Measurements from ENCODE around the gene REC8.

Gene REC8

DNA sequence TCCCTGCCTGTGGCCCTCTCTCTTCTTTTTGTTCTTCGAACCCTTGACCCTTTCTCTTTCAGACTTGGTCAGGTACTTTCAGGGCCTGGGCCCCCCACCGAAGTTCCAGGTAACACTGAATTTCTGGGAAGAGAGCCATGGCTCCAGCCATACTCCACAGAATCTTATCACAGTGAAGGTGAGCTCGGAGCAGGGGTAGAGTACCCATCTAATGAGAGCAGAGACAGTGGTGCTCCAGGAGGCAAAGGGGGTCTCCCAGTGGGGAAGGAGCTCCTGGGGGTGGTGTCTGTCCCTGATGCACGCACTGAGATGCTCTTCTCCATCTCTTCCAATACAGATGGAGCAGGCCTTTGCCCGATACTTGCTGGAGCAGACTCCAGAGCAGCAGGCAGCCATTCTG is 6.1 kb upstream of the REC8 start:
- TF ChIP-seq, protein P1, sequence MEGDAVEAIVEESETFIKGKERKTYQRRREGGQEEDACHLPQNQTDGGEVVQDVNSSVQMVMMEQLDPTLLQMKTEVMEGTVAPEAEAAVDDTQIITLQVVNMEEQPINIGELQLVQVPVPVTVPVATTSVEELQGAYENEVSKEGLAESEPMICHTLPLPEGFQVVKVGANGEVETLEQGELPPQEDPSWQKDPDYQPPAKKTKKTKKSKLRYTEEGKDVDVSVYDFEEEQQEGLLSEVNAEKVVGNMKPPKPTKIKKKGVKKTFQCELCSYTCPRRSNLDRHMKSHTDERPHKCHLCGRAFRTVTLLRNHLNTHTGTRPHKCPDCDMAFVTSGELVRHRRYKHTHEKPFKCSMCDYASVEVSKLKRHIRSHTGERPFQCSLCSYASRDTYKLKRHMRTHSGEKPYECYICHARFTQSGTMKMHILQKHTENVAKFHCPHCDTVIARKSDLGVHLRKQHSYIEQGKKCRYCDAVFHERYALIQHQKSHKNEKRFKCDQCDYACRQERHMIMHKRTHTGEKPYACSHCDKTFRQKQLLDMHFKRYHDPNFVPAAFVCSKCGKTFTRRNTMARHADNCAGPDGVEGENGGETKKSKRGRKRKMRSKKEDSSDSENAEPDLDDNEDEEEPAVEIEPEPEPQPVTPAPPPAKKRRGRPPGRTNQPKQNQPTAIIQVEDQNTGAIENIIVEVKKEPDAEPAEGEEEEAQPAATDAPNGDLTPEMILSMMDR (IDR thresholded peaks at IDR 0.05; ENCODE audit: low read depth, low read length, missing control alignments) = no peak
- in situ Hi-C loops (cut with HindIII; ENCODE audit: low sequenced_read_pairs) = no loop called here
- no peak for DNase-seq (ENCODE audit: low read depth)
- no peak overlapping the region for H3K4me3 ChIP-seq (ENCODE audit: low read depth, low read length)

DNA sequence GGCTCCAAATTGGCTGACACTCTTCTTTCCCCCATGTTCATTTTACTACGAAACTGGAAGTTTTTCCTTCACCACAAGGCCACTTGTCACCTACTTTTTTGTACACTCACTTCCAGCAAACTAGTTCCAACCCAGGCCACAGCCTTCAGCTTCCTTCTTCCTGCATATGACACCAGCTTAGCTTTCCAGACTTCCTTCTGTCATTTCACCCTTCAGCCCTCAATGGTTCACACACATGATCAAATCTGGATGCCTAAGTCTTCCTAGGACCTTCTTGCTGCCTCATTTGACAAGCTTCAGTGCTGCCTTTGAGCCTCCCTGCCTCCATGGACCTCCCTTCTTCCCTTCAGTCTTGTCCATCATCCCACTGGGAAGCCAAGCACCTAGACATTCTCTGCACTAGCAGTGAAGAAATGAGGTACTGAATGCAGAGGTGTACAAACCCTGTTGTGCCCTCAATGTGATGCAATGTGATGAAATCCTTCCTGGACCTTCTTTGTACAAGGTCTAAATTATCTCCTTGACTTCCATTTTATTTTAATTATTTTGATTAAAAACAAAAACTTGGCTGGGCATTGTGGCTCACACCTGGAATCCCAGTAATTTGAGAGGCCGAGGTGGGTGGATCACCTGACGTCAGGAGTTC is 4.3 kb upstream of the REC8 start:
- DNase-seq (ENCODE audit: low read depth) = no peak
- H3K4me3 ChIP-seq (ENCODE audit: low read depth, low read length) = no peak overlapping the region
- in situ Hi-C loops (cut with HindIII; ENCODE audit: low sequenced_read_pairs) = no loop called here
- TF ChIP-seq, protein P1 (IDR thresholded peaks at IDR 0.05; ENCODE audit: low read depth, low read length, missing control alignments) = no peak

GRCh38 chr14:24172261-24172860 is 481 bp downstream of the REC8 start:
- TF ChIP-seq, protein P1 (IDR thresholded peaks at IDR 0.05; ENCODE audit: low read depth, low read length, missing control alignments) = no peak
- H3K4me3 ChIP-seq (ENCODE audit: low read depth, low read length) = peak overlapping the region; percentile 51
- in situ Hi-C loops (cut with HindIII; ENCODE audit: low sequenced_read_pairs) = no loop called here
- no peak for DNase-seq (ENCODE audit: low read depth)

DNA sequence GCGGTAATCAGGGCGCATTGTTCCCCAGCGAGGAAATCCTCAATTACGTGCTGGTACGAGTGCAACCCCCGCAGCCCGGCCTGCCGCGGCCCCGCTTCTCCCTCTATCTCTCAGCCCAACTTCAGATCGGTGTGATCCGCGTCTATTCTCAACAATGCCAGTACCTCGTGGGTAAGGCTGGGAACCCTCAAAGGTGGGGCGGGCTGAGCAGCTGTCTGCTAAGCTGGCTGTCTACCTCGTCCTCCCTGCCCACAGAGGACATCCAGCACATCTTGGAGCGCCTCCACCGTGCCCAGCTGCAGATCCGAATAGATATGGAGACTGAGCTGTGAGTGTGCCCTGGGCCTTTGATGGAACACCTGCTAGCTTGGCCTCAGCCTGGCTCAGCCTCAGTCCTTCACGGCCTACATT is 996 bp downstream of the REC8 start:
- in situ Hi-C loops (cut with HindIII; ENCODE audit: low sequenced_read_pairs) = no loop called here
- H3K4me3 ChIP-seq (ENCODE audit: low read depth, low read length) = peak overlapping the region; percentile 51
- TF ChIP-seq, protein P1 (IDR thresholded peaks at IDR 0.05; ENCODE audit: low read depth, low read length, missing control alignments) = no peak
- no peak for DNase-seq (ENCODE audit: low read depth)

- H3K4me3 ChIP-seq (ENCODE audit: low read depth, low read length) = no peak overlapping the region
- in situ Hi-C loops (cut with HindIII; ENCODE audit: low sequenced_read_pairs) = no loop called here
- no peak for DNase-seq (ENCODE audit: low read depth)
- TF ChIP-seq, protein P1 (IDR thresholded peaks at IDR 0.05; ENCODE audit: low read depth, low read length, missing control alignments) = no peak
Measured at GRCh38 chr14:24176599-24176998, 4.7 kb downstream of the REC8 start.

- no peak for DNase-seq (ENCODE audit: low read depth)
- TF ChIP-seq, protein P1 (IDR thresholded peaks at IDR 0.05; ENCODE audit: low read depth, low read length, missing control alignments) = no peak
- no peak overlapping the region for H3K4me3 ChIP-seq (ENCODE audit: low read depth, low read length)
- in situ Hi-C loops (cut with HindIII; ENCODE audit: low sequenced_read_pairs) = no loop called here
Measured at GRCh38 chr14:24177041-24177825, 5.4 kb downstream of the REC8 start.
